Hepatocyte (in vitro differentiated cells): ENCODE data around the gene OSBPL2. TPM values are rescaled to one million over a fixed set of nuclear protein-coding genes. Genes with fewer than 3 reads are reported as not detected.

Source experiments
- DNase-seq: peaks from one replicate; pipeline ENCODE4 v3.0.0-alpha.2; 2016; ENCODE audit warnings: low spot score
- H2AFZ ChIP-seq: fragments of 200-600 bp; sonication (generic); 2 replicates; pipeline ENCODE4 v1.6.0; 2016; ENCODE audit warnings: antibody characterized with exemption, mild to moderate bottlenecking
- H3K27ac ChIP-seq: fragments of 200-600 bp; sonication (generic); 2 replicates; pipeline ENCODE4 v1.5.1; 2016; ENCODE audit warnings: mild to moderate bottlenecking
- H3K27me3 ChIP-seq: fragments of 200-600 bp; sonication (generic); 2 replicates; pipeline ENCODE4 v1.6.1; 2016
- H3K36me3 ChIP-seq: fragments of 200-600 bp; sonication (generic); replicated peaks from 2 replicates; pipeline ENCODE4 v1.5.1; 2016; ENCODE audit warnings: low read depth; ENCODE audit not compliant: insufficient read depth
- H3K4me1 ChIP-seq: fragments of 200-600 bp; sonication (generic); 2 replicates; pipeline ENCODE4 v1.5.1; 2016; ENCODE audit warnings: mild to moderate bottlenecking, moderate library complexity; ENCODE audit not compliant: insufficient read depth
- H3K4me2 ChIP-seq: fragments of 200-600 bp; sonication (generic); 2 replicates; pipeline ENCODE4 v1.6.0; 2016
- H3K4me3 ChIP-seq: fragments of 200-600 bp; sonication (generic); 2 replicates; pipeline ENCODE4 v1.5.1; 2016; ENCODE audit warnings: mild to moderate bottlenecking
- H3K79me2 ChIP-seq: fragments of 200-600 bp; sonication (generic); 2 replicates; pipeline ENCODE4 v1.6.0; 2017; ENCODE audit warnings: mild to moderate bottlenecking
- H3K9me2 ChIP-seq: fragments of 200-600 bp; sonication (generic); replicated peaks from 2 replicates; pipeline ENCODE4 v1.6.0; 2017; ENCODE audit warnings: mild to moderate bottlenecking; ENCODE audit not compliant: insufficient read depth
- H3K9me3 ChIP-seq: fragments of 200-600 bp; sonication (generic); 2 replicates; pipeline ENCODE4 v1.5.1; 2016; ENCODE audit warnings: low read depth, mild to moderate bottlenecking
- H4K20me1 ChIP-seq: fragments of 200-600 bp; sonication (generic); 2 replicates; pipeline ENCODE4 v1.6.0; 2016; ENCODE audit warnings: mild to moderate bottlenecking; ENCODE audit not compliant: insufficient read depth, poor library complexity, severe bottlenecking
- EZH2 ChIP-seq: fragments of 200-600 bp; sonication (generic); IDR thresholded peaks from 2 replicates; pipeline ENCODE4 v1.6.1; 2016; ENCODE audit warnings: antibody characterized with exemption, mild to moderate bottlenecking, borderline replicate concordance
- EZH2phosphoT487 ChIP-seq: fragments of 200-600 bp; sonication (generic); IDR thresholded peaks from one replicate; pipeline ENCODE4 v1.6.1; 2018; ENCODE audit warnings: antibody characterized with exemption, mild to moderate bottlenecking, low read depth, moderate library complexity; ENCODE audit not compliant: unreplicated experiment, severe bottlenecking
- WGBS: methylation state at CpG from one replicate; pipeline ENCODE4 v1.1.6; 2016; ENCODE audit warnings: low lambda C conversion rate; ENCODE audit errors: missing lambda C conversion rate; 5-methylcytosine and 5-hydroxymethylcytosine counted together
- polyA plus RNA-seq: library from polyadenylated mRNA; unstranded; fragments of >200 nt; fragmentation: Nextera tagmentation; extraction: Ambion mirVana; gene quantifications from 2 replicates; pipeline ENCODE4 v1.2.1, GENCODE V29; 2016
- total RNA-seq: library from RNA; depleted of rRNA; stranded (reverse); fragments of >200 nt; gene quantifications from 2 replicates; pipeline ENCODE4 v1.2.3, GENCODE V29; 2014
- TF ChIP-seq, protein P1 (sequence below): fragments of 200-600 bp; sonication (generic); IDR thresholded peaks from 2 replicates; pipeline ENCODE4 v1.5.1; 2016; ENCODE audit warnings: antibody characterized with exemption, mild to moderate bottlenecking; ENCODE audit not compliant: poor library complexity

Gene OSBPL2
- total and polyA plus RNA-seq, 2 experiments from 2014 or later: 40.5 to 45.9 TPM

DNA sequence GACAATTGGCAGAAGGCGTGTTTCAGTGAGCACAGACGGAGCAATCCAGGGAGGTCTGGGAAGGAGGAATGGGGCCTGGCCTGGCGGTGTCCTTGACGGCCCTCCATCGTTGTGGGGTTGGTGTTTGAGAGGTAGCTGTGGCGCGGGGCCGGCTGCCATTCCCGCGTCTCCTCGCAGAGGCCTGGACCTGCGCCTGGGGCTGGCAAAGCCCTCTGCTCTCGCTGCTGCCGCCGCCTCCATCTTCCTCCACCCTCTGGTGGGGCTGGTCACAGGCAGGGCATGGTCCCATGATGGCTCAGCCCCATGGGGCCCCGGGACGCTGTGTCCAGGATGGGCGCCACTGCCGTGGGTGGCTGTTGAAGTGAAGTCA is 7.6 kb downstream of the OSBPL2 start:
- no peaks in the 10 kb centered on the region for H3K9me2 ChIP-seq
- H2AFZ ChIP-seq: no peak overlapping the region
- no peak for TF ChIP-seq EZH2phosphoT487
- TF ChIP-seq, protein P1, sequence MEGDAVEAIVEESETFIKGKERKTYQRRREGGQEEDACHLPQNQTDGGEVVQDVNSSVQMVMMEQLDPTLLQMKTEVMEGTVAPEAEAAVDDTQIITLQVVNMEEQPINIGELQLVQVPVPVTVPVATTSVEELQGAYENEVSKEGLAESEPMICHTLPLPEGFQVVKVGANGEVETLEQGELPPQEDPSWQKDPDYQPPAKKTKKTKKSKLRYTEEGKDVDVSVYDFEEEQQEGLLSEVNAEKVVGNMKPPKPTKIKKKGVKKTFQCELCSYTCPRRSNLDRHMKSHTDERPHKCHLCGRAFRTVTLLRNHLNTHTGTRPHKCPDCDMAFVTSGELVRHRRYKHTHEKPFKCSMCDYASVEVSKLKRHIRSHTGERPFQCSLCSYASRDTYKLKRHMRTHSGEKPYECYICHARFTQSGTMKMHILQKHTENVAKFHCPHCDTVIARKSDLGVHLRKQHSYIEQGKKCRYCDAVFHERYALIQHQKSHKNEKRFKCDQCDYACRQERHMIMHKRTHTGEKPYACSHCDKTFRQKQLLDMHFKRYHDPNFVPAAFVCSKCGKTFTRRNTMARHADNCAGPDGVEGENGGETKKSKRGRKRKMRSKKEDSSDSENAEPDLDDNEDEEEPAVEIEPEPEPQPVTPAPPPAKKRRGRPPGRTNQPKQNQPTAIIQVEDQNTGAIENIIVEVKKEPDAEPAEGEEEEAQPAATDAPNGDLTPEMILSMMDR: no peak
- TF ChIP-seq EZH2: no peak
- peaks cover 96% of the 10 kb centered on the region for H4K20me1 ChIP-seq
- WGBS: 96% methylated on average over 19 of the region's 19 CpGs
- H3K79me2 ChIP-seq: peaks cover 100% of the 10 kb centered on the region
- H3K27ac ChIP-seq: no peak overlapping the region
- H3K27me3 ChIP-seq: no peaks in the 10 kb centered on the region
- no peaks in the 10 kb centered on the region for H3K9me3 ChIP-seq
- DNase-seq: no peak
- H3K36me3 ChIP-seq: no peaks in the 10 kb centered on the region
- no peak overlapping the region for H3K4me3 ChIP-seq
- H3K4me1 ChIP-seq: no peaks in the 10 kb centered on the region
- H3K4me2 ChIP-seq: no peak overlapping the region

DNA sequence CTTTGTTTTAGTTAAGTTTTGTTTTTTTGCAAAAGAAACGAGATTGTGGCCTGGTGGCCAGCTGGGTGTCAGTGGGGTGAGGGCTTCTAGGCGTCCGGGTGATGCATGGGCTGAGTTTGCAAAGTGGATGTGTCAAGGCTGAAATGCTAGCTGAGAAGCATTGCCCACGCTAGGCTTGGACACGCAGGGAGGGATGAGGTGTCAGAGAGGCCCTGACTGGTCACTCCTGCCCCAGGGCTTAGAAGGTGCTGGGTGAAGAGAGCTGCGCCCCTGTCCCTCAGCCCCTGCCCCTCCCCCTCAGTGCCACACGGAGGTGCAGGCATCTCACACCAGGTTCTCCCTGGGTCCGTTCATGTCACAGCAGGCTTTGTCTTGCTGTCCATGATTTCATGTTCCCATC is 8.1 kb downstream of the OSBPL2 start:
- H3K4me1 ChIP-seq: no peaks in the 10 kb centered on the region
- H3K79me2 ChIP-seq: peaks cover 100% of the 10 kb centered on the region
- no peak overlapping the region for H3K4me3 ChIP-seq
- TF ChIP-seq EZH2 (no peak), EZH2phosphoT487 (no peak)
- TF ChIP-seq, protein P1: no peak
- H3K27ac ChIP-seq: no peak overlapping the region
- H3K27me3 ChIP-seq: no peaks in the 10 kb centered on the region
- no peaks in the 10 kb centered on the region for H3K9me3 ChIP-seq
- no peak overlapping the region for H3K4me2 ChIP-seq
- H4K20me1 ChIP-seq: peaks cover 95% of the 10 kb centered on the region
- DNase-seq: no peak
- H3K9me2 ChIP-seq: no peaks in the 10 kb centered on the region
- H3K36me3 ChIP-seq: no peaks in the 10 kb centered on the region
- H2AFZ ChIP-seq: no peak overlapping the region
- WGBS: 87% methylated on average over 7 of the region's 8 CpGs

DNA sequence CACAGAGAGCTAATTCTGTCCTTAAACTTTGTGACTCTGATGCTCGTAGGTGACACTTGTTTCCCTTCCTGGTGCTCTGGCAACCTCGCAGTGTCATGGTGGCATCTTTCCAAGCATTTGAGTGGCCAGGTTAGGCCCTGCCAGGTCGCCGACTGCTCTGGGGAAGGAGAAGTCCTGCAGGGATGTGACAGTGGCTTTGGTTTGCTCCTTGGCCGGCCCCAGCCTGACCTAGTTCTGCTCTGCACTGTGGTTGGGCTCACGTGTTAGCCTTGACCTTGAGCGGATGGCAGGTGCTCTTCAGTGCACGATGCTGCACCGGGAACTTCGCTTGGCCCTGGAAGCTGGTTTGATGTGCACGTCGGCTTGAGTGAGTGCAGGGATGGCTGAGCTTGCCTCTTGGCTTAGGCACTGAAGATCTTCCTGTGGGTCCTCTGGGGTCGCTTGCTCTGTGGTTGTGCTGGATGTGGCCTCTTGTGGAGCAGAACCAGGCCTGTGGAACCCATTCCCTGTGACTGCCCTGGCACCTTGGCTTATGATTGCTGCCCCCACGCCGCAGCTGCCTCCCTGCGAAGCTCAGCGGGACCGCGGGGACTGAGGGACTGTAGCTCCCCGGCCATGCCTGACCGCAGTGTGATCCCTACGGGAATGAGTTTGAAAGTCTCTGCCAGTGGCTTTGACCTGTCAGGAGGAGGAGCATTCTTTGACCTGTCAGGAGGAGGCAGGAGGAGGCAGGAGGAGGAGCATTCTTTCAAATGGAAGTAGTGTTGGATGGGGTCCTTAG is 8.7 kb downstream of the OSBPL2 start:
- Histone ChIP-seq H3K4me1 (no peaks in the 10 kb centered on the region), H3K4me2 (no peak overlapping the region), H3K27me3 (no peaks in the 10 kb centered on the region), H3K9me3 (no peaks in the 10 kb centered on the region), H2AFZ (no peak overlapping the region), H3K9me2 (no peaks in the 10 kb centered on the region), H3K27ac (no peak overlapping the region), H3K79me2 (peaks cover 100% of the 10 kb centered on the region), H3K36me3 (no peaks in the 10 kb centered on the region), H3K4me3 (no peak overlapping the region), H4K20me1 (peaks cover 95% of the 10 kb centered on the region)
- 92% methylated on average over 22 of the region's 22 CpGs for WGBS
- DNase-seq: no peak
- no peak for TF ChIP-seq EZH2
- no peak for TF ChIP-seq EZH2phosphoT487
- TF ChIP-seq, protein P1: no peak
